ENCODE data around the gene VSNL1.

- TF ChIP-seq MAX (IDR thresholded peaks at IDR 0.05; ENCODE audit: low read depth, low read length) (no peak), CTCF (IDR thresholded peaks at IDR 0.05; ENCODE audit: low read depth, low read length) (no peak)
Measured at GRCh38 chr2:17627434-17627833, 86.9 kb downstream of the VSNL1 start.

All from NB4 (cell line).